DMS153 treated with DMSO at 0.1 percent for 48 hours (cell line): Measurements from ENCODE around the gene DNAH6.
"Not testable (repeated sequence)": the region's sequence is repeated elsewhere in the genome, so short reads cannot be mapped to it uniquely, and the experiment has no call there.

Source experiments
- DNase-seq: peaks from one replicate; lab custom pipeline; 2025; ENCODE audit not compliant: unreplicated experiment; lab: John Stamatoyannopoulos, UW

DNAH6 gene

GRCh38 chr2:84865181-84865783, 349.0 kb downstream of the DNAH6 start:
- no peak for DNase-seq

GRCh38 chr2:84866122-84866521, 349.8 kb downstream of the DNAH6 start:
- DNase-seq, result no peak

- DNase-seq, result not testable (repeated sequence)
Measured at GRCh38 chr2:84868327-84868726, 352.0 kb downstream of the DNAH6 start.
